Keratinocyte (primary cell): Measurements from ENCODE around the gene ENKUR. TPM values are rescaled to one million over a fixed set of nuclear protein-coding genes. Genes with fewer than 3 reads are reported as not detected.

ENCODE experiments used
- DNase-seq: peaks from one replicate; pipeline ENCODE4 v3.0.0-alpha.2; 2011; ENCODE audit warnings: low read depth, missing footprints, low spot score
- FAIRE-seq: peaks from 2 replicates; lab custom pipeline; 2011; peaks lifted over from hg19 to GRCh38; lab: Jason Lieb, UNC
- H2AFZ ChIP-seq: 2 replicates; pipeline ENCODE4 v1.6.0; 2012; ENCODE audit warnings: low read length, control low read depth, inconsistent platforms; ENCODE audit not compliant: control insufficient read depth
- H3K27ac ChIP-seq: 2 replicates; pipeline ENCODE4 v1.5.1; 2011; ENCODE audit warnings: low read length; ENCODE audit not compliant: control insufficient read depth, insufficient read depth
- H3K27me3 ChIP-seq: 3 replicates; pipeline ENCODE4 v1.6.0; 2011; ENCODE audit warnings: low read length; ENCODE audit not compliant: control insufficient read depth, insufficient read depth; ENCODE audit errors: extremely low read depth
- H3K36me3 ChIP-seq, 2 experiments: 2 replicates in 1 of 2; 3 replicates in 1 of 2; pipeline ENCODE4 v1.5.1; 2011; ENCODE audit warnings: low read length in 2 of 2, mild to moderate bottlenecking in 1 of 2; ENCODE audit not compliant: control insufficient read depth in 2 of 2, insufficient read depth in 2 of 2; ENCODE audit errors: extremely low read depth in 1 of 2
- H3K4me1 ChIP-seq: 3 replicates; pipeline ENCODE4 v1.5.1; 2011; ENCODE audit warnings: low read length; ENCODE audit not compliant: control insufficient read depth, insufficient read depth; ENCODE audit errors: extremely low read depth
- H3K4me2 ChIP-seq: 3 replicates; pipeline ENCODE4 v1.6.0; 2011; ENCODE audit warnings: low read depth, low read length; ENCODE audit not compliant: control insufficient read depth, insufficient read depth; ENCODE audit errors: extremely low read depth
- H3K4me3 ChIP-seq, 3 experiments: fragments of 200-600 bp in 1 of 3; sonication (generic) in 1 of 3; 2 replicates in 2 of 3; 3 replicates in 1 of 3; pipeline ENCODE4 v1.5.1; 2011 to 2016; ENCODE audit warnings: low read length in 3 of 3, mild to moderate bottlenecking in 3 of 3, control low read depth in 2 of 3, inconsistent platforms in 1 of 3, low read depth in 1 of 3, mixed read lengths in 1 of 3, mixed run types in 1 of 3, moderate library complexity in 1 of 3; ENCODE audit not compliant: control insufficient read depth in 2 of 3, insufficient read depth in 2 of 3; ENCODE audit errors: extremely low read depth in 1 of 3
- H3K79me2 ChIP-seq: 2 replicates; pipeline ENCODE4 v1.6.0; 2012; ENCODE audit warnings: low read length; ENCODE audit not compliant: control insufficient read depth, insufficient read depth
- H3K9ac ChIP-seq: 3 replicates; pipeline ENCODE4 v1.6.0; 2011; ENCODE audit warnings: low read length; ENCODE audit not compliant: control insufficient read depth, insufficient read depth; ENCODE audit errors: extremely low read depth
- H3K9me1 ChIP-seq: 3 replicates; pipeline ENCODE4 v1.6.0; 2011; ENCODE audit warnings: low read length; ENCODE audit not compliant: control insufficient read depth, insufficient read depth; ENCODE audit errors: extremely low read depth
- H3K9me3 ChIP-seq: 2 replicates; pipeline ENCODE4 v1.5.1; 2012; ENCODE audit warnings: low read depth, low read length; ENCODE audit not compliant: control insufficient read depth
- H4K20me1 ChIP-seq: 3 replicates; pipeline ENCODE4 v1.6.0; 2011; ENCODE audit warnings: low read length; ENCODE audit not compliant: control insufficient read depth, insufficient read depth; ENCODE audit errors: extremely low read depth
- CTCF ChIP-seq, 3 experiments: IDR thresholded peaks in 1 of 3; conservative IDR thresholded peaks in 1 of 3; optimal IDR thresholded peaks in 1 of 3; 2 replicates in 2 of 3; 3 replicates in 1 of 3; pipeline versions ENCODE3 to v1.5.1; 2011; ENCODE audit warnings: low read length in 3 of 3, mild to moderate bottlenecking in 3 of 3, moderate library complexity in 2 of 3, control low read depth in 1 of 3, inconsistent platforms in 1 of 3; ENCODE audit not compliant: insufficient read depth in 2 of 3; ENCODE audit errors: extremely low read depth in 1 of 3
- EZH2 ChIP-seq: IDR thresholded peaks from one replicate; pipeline ENCODE4 v1.6.1; 2012; ENCODE audit warnings: inconsistent platforms, mild to moderate bottlenecking, low read length, moderate library complexity
- dilution Hi-C: fragments of 300-500 bp; cut with MboI; formaldehyde crosslinking; loops from one replicate; pipeline ENCODE4 v1.7.0; 2020; ENCODE audit warnings: low sequenced_read_pairs; ENCODE audit not compliant: extremely low pct_ligation_motif_present
- polyA plus RNA-seq, 5 experiments: library from polyadenylated mRNA; depleted of rRNA in 3 of 5; stranded (reverse) in 3 of 5; stranded (forward) in 1 of 5; unstranded in 1 of 5; fragments of >200 nt; gene quantifications; 1 replicate in 1 of 5; 2 replicates in 3 of 5; 3 replicates in 1 of 5; pipeline versions ENCODE4 v1.2.1 to v1.2.3, GENCODE V29; 2011 to 2012; ENCODE audit warnings: missing spikeins in 2 of 5, low read depth in 1 of 5, low replicate concordance in 1 of 5

ENKUR gene
- polyA plus RNA-seq, 1 donor (not counting 4 experiments of a cell fraction or from before 2014, with no cell fraction given), result 0.03 TPM

DNA sequence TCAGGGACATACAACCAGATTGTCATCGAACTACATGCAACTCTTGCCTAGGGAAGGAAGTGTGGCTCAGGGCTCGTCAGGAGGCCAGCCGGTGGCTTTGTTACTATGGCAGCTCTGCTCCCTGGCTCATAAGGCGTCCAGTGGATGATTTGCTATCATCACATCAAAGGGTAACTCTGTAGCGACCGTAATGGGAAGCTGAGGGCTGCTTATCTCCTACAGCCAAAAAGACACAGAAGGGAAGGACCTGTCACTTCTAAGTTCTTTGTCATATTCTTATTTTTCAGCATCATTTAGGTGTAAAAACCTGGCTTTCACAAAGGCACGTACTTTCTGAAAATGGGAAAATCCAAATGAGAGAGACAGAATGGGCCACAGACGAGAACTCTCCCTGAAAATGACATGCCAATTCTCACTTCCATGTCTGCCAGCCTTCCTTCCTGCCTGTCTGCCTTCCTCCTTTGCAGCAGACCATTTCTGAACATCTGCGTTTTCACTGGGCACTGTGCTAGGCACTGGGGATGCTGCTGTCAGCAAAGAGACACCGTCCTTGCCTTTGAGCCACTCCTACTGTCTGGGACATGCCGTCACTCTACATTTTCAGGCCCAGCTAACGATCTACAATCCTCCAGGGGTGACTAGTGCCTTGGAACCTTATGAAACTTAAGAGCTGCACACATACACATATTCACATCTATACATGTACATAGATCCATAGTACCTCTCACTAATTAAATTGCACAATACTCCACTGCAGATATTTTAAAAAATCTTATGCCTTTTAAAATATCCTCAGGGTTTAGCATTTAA, 26.9 kb downstream of the ENKUR start:
- DNase-seq, result no peak
- no peak overlapping the region for H3K27ac ChIP-seq
- dilution Hi-C loops, result no loop called here
- H3K4me1 ChIP-seq, result no peaks in the 10 kb centered on the region
- H3K4me2 ChIP-seq, result no peak overlapping the region
- H3K79me2 ChIP-seq, result no peaks in the 10 kb centered on the region
- no peaks in the 10 kb centered on the region for H3K9me1 ChIP-seq
- no peak overlapping the region for H3K9ac ChIP-seq
- H3K27me3 ChIP-seq, result no peaks in the 10 kb centered on the region
- no peaks in the 10 kb centered on the region for H3K9me3 ChIP-seq
- FAIRE-seq, result no peak
- H3K36me3 ChIP-seq, result no peaks in the 10 kb centered on the region
- H4K20me1 ChIP-seq, result no peaks in the 10 kb centered on the region
- H2AFZ ChIP-seq, result no peak overlapping the region
- TF ChIP-seq CTCF (optimal IDR thresholded peaks at IDR 0.05 in 1 of 3, IDR thresholded peaks at IDR 0.05 in 1 of 3, conservative IDR thresholded peaks at IDR 0.05 in 1 of 3; ENCODE audit: extremely low read depth in 1 of 3, insufficient read depth in 2 of 3, low read length in 3 of 3), result no peak
- TF ChIP-seq EZH2, result no peak
- no peak overlapping the region for H3K4me3 ChIP-seq

DNA sequence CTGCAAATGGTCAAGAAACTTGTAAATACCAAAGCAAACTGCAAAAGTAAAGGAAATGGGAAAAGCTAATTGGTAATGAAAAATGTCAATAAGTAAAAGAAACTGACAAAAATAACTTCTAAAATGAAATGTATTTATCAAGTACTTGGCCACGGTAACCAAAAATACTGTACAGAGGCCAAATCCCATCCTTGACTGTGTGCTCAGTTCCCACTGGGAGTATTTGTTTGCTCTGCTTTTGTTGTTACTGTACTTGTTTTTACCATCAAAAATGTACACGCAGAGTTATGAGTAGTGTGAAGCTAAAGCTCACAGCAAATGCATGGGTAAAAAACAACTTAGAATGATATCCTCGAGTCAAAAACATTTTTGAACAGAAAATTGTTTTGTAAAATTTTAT, 31.1 kb downstream of the ENKUR start:
- H3K27ac ChIP-seq, result no peak overlapping the region
- no peaks in the 10 kb centered on the region for H3K9me3 ChIP-seq
- no peaks in the 10 kb centered on the region for H3K79me2 ChIP-seq
- no peaks in the 10 kb centered on the region for H3K27me3 ChIP-seq
- dilution Hi-C loops, result no loop called here
- H3K9me1 ChIP-seq, result no peaks in the 10 kb centered on the region
- H3K4me1 ChIP-seq, result no peaks in the 10 kb centered on the region
- H2AFZ ChIP-seq, result no peak overlapping the region
- DNase-seq (no peak), FAIRE-seq (no peak)
- TF ChIP-seq CTCF (optimal IDR thresholded peaks at IDR 0.05 in 1 of 3, IDR thresholded peaks at IDR 0.05 in 1 of 3, conservative IDR thresholded peaks at IDR 0.05 in 1 of 3; ENCODE audit: extremely low read depth in 1 of 3, insufficient read depth in 2 of 3, low read length in 3 of 3), result no peak
- TF ChIP-seq EZH2, result no peak
- H4K20me1 ChIP-seq, result no peaks in the 10 kb centered on the region
- H3K4me3 ChIP-seq, result no peak overlapping the region
- H3K9ac ChIP-seq, result no peak overlapping the region
- no peaks in the 10 kb centered on the region for H3K36me3 ChIP-seq
- H3K4me2 ChIP-seq, result no peak overlapping the region
